ENCODE measurements around the gene ELOA2. TPM values are rescaled to one million over a fixed set of nuclear protein-coding genes. Genes with fewer than 3 reads are reported as not detected.

The ELOA2 gene, protein sequence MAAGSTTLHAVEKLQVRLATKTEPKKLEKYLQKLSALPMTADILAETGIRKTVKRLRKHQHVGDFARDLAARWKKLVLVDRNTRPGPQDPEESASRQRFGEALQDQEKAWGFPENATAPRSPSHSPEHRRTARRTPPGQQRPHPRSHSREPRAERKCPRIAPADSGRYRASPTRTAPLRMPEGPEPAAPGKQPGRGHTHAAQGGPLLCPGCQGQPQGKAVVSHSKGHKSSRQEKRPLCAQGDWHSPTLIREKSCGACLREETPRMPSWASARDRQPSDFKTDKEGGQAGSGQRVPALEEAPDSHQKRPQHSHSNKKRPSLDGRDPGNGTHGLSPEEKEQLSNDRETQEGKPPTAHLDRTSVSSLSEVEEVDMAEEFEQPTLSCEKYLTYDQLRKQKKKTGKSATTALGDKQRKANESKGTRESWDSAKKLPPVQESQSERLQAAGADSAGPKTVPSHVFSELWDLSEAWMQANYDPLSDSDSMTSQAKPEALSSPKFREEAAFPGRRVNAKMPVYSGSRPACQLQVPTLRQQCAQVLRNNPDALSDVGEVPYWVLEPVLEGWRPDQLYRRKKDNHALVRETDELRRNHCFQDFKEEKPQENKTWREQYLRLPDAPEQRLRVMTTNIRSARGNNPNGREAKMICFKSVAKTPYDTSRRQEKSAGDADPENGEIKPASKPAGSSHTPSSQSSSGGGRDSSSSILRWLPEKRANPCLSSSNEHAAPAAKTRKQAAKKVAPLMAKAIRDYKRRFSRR
- not detected for total RNA-seq

DNA sequence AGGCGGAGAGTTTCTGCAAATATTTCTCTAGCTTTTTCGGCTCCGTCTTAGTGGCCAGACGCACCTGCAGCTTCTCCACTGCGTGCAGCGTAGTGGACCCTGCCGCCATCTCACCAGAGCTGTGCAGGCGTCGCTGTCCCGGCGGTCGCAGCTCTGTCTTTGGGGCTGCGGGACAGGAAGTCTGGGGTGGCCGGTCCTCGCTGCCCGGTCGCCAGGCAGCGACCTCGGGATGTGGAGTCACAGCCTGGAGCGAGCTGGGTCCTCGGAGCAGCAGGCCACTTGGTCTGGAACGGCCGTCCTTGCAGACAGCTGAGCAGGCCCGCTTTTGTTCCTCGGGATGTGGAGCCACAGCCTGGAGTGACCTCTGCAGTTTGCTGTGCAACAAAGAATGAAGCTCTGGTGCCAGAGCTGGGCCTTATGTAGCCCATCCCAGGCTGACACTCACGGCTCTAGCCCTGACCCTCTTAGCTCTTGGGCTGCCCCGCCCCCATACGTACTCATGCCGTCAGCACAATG lies at the start of gene ELOA2:
Gene ELOA2, minus strand, starts transcription at position 466 of the 516 bp plus-strand sequence. Its CDS starts 357 bp downstream, at position 109.
- DNase-seq (ENCODE audit: low spot score): no peak

DNA sequence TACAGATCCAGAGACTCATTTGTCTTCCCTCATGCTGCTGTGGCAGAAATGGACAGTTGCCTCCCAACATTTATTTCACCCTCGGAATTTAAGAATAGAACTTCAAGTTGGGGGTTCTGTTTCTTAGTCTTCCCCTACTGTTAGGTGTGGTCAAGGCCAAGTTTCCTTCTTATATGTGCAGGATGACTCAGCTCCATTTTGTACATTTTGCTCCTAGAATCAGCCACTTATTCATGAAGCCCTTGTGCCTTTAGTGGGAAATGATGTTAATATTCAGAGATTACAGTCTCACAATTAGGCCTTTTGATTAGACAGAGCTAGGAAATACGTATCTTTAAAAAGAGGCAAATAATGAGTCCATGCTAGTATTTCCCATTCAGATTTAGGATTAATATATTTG lies 46.2 kb upstream of the ELOA2 start:
- TF ChIP-seq, protein P1, sequence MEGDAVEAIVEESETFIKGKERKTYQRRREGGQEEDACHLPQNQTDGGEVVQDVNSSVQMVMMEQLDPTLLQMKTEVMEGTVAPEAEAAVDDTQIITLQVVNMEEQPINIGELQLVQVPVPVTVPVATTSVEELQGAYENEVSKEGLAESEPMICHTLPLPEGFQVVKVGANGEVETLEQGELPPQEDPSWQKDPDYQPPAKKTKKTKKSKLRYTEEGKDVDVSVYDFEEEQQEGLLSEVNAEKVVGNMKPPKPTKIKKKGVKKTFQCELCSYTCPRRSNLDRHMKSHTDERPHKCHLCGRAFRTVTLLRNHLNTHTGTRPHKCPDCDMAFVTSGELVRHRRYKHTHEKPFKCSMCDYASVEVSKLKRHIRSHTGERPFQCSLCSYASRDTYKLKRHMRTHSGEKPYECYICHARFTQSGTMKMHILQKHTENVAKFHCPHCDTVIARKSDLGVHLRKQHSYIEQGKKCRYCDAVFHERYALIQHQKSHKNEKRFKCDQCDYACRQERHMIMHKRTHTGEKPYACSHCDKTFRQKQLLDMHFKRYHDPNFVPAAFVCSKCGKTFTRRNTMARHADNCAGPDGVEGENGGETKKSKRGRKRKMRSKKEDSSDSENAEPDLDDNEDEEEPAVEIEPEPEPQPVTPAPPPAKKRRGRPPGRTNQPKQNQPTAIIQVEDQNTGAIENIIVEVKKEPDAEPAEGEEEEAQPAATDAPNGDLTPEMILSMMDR (IDR thresholded peaks at IDR 0.05): no peak
- ATAC-seq (ENCODE audit: low FRiP score): no peak
- no peak for DNase-seq (ENCODE audit: low spot score)

More for the DNA sequence above, at the start of gene ELOA2:
- TF ChIP-seq, protein P1 (IDR thresholded peaks at IDR 0.05): no peak
- no peak for ATAC-seq (ENCODE audit: low FRiP score)

DNA sequence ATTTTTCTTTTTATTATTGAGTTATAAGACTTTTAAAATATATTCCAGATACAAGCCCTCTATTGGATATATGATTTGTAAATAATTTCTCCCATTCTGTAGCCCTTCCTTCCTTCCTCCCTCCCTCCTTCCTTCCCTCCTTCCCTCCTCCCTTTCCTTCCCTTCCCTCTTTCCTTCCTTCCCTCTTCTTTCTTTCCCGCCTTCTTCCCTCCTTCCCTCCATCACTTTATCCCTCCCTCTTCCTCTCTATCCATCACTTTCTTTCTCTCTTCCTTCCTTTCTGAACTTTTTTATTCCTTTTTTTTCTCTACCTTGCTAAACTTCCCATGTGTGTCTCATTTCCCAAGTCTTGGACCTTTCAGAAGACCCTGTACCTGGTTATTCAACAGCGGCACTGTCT lies 45.5 kb upstream of the ELOA2 start:
- no peak for ATAC-seq (ENCODE audit: low FRiP score)
- TF ChIP-seq, protein P1 (IDR thresholded peaks at IDR 0.05): no peak

DNA sequence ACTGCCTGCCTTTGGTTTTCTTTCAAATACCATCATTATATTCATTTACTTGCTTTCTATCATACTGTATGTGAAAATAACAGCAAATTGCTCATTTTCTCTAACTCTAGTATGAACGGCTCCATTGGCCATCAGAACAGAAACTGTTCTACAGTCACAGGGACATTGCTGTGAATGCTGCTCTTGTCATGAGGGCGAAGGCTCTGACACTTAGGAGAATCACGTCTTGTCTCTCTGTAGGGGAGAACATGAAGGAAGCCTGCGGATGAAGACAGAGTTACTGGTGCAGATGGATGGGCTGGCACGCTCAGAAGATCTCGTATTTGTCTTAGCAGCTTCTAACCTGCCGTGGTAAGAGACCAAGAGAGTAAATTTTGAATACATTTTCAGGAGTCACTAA lies 41.7 kb upstream of the ELOA2 start:
- DNase-seq (ENCODE audit: low spot score): no peak
- TF ChIP-seq, protein P1 (IDR thresholded peaks at IDR 0.05): no peak
- ATAC-seq (ENCODE audit: low FRiP score): no peak

More for the DNA sequence above, 45.5 kb upstream of the ELOA2 start:
- DNase-seq (ENCODE audit: low spot score): no peak

DNA sequence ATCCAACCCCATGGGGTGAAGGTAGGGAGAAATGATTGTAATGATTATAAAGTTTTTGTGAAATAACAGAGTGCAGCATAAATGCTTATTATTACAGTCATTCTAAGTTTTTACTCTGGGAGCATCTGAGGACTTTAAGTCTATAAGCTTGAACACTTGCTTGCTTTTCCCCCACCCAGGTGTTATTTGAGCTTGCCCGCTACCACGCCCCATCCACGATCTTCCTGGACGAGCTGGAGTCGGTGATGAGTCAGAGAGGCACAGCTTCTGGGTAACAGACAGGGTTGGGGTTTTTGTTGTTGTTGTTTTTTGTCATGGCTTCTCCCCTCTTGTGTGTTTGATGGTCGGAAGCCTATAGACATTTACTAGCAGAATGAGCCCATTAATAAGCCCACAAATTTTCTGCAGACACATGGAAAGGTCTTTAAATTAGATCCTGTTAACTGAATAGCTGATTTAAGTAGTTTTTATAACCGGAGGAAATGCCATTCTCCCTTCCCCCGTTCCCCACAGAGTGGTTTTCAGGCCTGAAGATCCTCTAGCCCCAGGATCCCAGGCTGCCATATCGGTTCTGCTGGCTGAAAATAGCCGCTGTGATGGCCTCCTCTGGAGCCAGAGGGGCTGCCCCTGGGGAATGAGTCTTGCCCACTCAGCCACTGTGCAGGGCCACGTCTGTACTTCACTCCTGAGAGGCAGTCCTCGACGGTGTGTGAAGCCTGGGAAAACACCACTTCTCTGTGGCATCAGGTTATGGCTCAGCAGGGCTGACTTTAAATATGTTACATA lies 39.9 kb upstream of the ELOA2 start:
- ATAC-seq (ENCODE audit: low FRiP score) (no peak), DNase-seq (ENCODE audit: low spot score) (no peak)
- TF ChIP-seq, protein P1 (IDR thresholded peaks at IDR 0.05): no peak

DNA sequence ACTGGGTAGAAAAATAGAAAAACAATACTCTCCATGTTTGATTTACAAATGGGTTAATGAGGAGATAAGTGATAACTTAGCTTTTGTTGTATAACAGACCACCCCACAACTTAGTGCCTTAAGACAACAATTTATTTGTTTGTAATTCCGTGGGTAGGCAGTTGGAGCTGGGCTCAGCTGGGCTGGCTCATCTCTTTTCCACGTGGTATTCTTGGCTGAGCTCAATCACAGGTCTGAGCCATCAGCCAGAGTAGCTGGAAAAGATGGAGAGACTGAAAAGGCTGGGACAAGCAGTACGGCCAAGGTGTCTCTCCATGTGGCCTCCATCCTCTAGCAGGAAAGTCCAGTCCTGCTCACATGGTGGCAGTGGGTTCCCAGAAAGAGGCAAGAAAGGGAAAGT lies 32.2 kb upstream of the ELOA2 start:
- DNase-seq (ENCODE audit: low spot score): no peak
- ATAC-seq (ENCODE audit: low FRiP score): no peak
- TF ChIP-seq, protein P1 (IDR thresholded peaks at IDR 0.05): no peak

Data from omental fat pad (tissue), 4 donors.